Measurements from ENCODE around the gene PRR15L.

GRCh38 chr17:47945529-47946508 lies 11.9 kb downstream of the PRR15L start:
- TF ChIP-seq CTCF (IDR thresholded peaks at IDR 0.05) (no peak), POLR2A (IDR thresholded peaks at IDR 0.05) (no peak)

All from adrenal gland (tissue), 5 donors.